ENCODE results near the gene DNAJC4. TPM values are rescaled to one million over a fixed set of nuclear protein-coding genes. Genes with fewer than 3 reads are reported as not detected.

Gene DNAJC4
- total RNA-seq, 2 experiments from 2014 or later, result 59.6 to 60.3 TPM

DNA sequence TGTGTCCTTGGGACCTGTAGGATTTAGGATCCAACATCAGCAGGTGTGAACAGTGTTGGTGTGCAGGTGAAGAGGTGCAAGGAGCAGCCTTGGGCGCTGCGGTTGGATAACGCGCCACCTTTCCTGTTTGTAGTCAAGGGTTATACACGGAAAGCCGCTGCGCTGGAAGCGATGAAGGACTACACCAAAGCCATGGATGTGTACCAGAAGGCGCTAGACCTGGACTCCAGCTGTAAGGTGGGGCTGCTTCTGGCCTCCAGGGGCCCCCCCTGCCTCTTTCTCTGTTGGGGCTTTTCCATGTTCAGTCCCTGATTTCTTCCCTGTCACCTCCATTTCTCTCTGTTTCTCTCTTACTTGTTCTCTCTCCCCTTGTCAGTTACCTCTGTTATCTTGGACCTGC, 27.4 kb upstream of the DNAJC4 start:
- Mint-ChIP-seq H3K27ac (no peak overlapping the region), H3K4me3 (no peak overlapping the region), H3K4me1 (peaks cover 28% of the 10 kb centered on the region), H3K27me3 (no peaks in the 10 kb centered on the region), H3K36me3 (peaks cover 33% of the 10 kb centered on the region), H3K9me3 (no peaks in the 10 kb centered on the region)
- POLR2A ChIA-PET, result interaction anchor here (5.9 to 17.3 kb wide), 4 partner anchors 12 to 100 kb away, joined by 76 to 419 read pairs (median 170); partner anchors contain the start of genes DNAJC4, ESRRA, NUDT22 and STIP1
- no peak for ATAC-seq (ENCODE audit: low read depth)
- DNase-seq, result no peak

DNA sequence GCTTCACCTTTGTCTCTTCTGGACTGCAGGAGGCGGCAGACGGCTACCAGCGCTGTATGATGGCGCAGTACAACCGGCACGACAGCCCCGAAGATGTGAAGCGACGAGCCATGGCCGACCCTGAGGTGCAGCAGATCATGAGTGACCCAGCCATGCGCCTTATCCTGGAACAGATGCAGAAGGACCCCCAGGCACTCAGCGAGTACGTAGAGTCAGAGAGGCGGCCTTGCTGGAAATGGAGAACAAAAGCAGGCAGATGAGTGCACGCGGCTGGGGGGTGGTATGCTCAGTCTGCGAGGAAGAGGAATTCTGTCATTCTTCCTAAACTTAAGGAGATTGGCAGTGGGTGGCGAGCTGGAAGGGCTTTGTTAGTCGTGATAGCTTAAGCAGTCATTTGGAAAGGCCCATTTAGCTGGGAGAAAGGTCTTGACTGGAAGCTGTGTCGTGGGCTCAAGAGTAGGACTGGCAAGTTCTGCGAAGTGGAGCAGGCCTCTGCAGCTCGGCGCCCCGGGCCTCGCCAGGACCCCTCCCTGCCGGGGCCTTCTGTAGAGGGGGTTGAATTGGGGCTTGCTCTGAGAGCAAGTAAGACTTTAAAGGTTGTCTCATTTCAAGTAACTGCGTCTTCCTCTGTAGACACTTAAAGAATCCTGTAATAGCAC, 26.8 kb upstream of the DNAJC4 start:
- H3K4me3 Mint-ChIP-seq, result no peak overlapping the region
- POLR2A ChIA-PET, result interaction anchor here (0.8 to 17.3 kb wide), 7 partner anchors 13 to 114 kb away, joined by 3 to 419 read pairs (median 94); partner anchors contain the start of genes DNAJC4, ESRRA, FKBP2 and NUDT22
- H3K4me1 Mint-ChIP-seq, result peaks cover 28% of the 10 kb centered on the region

DNA sequence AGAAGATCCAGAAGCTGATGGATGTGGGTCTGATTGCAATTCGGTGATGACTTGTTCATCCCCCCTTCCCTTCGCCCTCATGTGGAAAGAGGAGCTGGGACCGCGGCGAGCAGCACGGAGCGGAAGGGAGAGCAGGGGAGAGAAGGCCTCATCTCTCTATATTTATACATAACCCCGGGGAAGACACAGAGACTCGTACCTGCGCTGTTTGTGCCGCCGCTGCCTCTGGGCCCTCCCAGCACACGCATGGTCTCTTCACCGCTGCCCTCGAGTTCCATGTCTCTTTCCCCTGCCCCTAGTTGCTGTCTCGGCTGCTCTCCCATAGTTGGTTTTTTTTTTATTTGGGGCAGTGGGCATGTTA, 26.3 kb upstream of the DNAJC4 start:
- Mint-ChIP-seq H3K27me3 (no peaks in the 10 kb centered on the region), H3K36me3 (peaks cover 36% of the 10 kb centered on the region), H3K27ac (peak overlapping the region; percentile 87), H3K4me3 (no peak overlapping the region), H3K4me1 (peaks cover 32% of the 10 kb centered on the region), H3K9me3 (no peaks in the 10 kb centered on the region)
- ATAC-seq (ENCODE audit: low read depth) (no peak), DNase-seq (no peak)
- POLR2A ChIA-PET, result interaction anchor here (0.8 to 17.3 kb wide), 7 partner anchors 13 to 114 kb away, joined by 3 to 419 read pairs (median 94); partner anchors contain the start of genes DNAJC4, ESRRA, FKBP2 and NUDT22

More for the DNA sequence above, 26.8 kb upstream of the DNAJC4 start:
- no peak for DNase-seq
- H3K27ac Mint-ChIP-seq, result peak overlapping the region; percentile 40
- H3K36me3 Mint-ChIP-seq, result peaks cover 33% of the 10 kb centered on the region
- H3K9me3 Mint-ChIP-seq, result no peaks in the 10 kb centered on the region
- no peak for ATAC-seq (ENCODE audit: low read depth)
- no peaks in the 10 kb centered on the region for H3K27me3 Mint-ChIP-seq

DNA sequence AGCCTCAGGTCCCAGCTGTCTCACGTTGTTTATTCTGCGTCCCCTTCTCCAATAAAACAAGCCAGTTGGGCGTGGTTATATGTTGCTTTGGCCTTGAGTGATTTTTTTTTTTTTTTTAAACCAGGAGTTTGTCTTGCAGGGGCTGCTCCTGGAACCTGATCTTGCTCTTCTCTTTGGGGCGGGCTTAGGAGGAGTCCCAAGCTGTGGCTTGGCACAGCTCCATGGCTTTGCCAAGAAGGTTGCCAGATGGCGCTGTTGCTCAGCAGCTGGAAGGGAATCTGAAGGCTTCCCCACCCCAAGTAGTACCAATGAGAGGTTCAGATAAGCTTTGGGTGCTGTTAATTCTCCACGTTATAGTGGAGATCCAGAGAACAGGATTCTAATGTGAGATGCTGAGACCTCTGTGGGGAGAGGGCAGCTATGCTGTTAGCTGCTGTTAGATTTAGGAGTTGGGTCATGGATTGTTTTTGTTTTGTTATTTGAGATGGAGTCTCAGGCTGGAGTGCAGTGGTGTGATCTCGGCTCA, 25.8 kb upstream of the DNAJC4 start:
- DNase-seq (peak; percentile 76), ATAC-seq (ENCODE audit: low read depth) (peak; percentile 39)
- peaks cover 34% of the 10 kb centered on the region for H3K4me1 Mint-ChIP-seq

DNA sequence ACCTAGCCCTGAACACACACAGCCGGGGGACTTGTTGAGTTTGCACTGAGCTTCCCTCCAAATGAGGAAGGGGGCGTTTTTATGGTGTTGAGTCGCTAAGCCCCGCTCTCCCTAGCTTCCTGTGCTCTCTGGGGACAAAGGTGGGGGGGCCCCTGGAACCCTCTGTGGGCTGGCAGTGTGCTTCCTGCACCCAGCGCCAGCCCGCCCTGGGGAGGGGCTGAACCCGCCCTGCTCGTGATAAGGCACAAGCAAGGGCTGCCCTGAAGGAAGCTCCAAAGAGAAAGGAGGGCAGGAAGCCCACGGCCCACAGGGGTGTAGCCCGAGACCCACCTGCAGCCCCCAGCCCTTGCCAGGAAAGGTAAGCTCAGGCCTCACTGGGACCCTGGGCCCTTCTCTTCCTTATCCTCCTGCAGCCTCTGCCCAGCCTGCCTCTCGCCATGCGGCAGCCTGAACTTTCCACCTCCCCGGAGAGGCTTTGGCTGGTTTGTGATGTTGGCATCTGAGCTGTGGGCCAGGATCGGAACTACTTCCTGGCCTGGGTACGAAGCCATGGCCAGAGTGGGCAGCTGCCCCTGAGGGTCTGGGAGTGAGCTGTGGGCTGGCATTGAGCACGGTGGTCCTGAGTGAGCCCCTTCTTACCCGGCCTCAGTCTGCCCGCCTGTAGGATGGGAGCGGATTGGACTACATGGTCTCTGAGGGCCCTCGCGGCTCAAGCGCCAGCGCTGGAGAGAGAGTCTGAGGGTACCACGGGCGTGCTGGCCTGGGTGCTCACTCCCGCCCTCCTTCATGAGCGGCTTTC, 23.7 kb upstream of the DNAJC4 start, which contains the start of gene FERMT3:
FERMT3 (plus strand) TSS at position 265 of the 799 bp plus-strand sequence. CDS start 644 bp downstream, outside the sequence.
- Mint-ChIP-seq H3K36me3 (peaks cover 33% of the 10 kb centered on the region), H3K27ac (peak within 1 kb of the TSS; percentile 94), H3K4me1 (peaks cover 28% of the 10 kb centered on the region), H3K4me3 (peak within 1 kb of the TSS; percentile 92), H3K9me3 (no peaks in the 10 kb centered on the region), H3K27me3 (no peaks in the 10 kb centered on the region)
- DNase-seq (peak; percentile 82), ATAC-seq (ENCODE audit: low read depth) (peak; percentile 74)
- POLR2A ChIA-PET, result interaction anchor here (0.6 to 17.3 kb wide), 18 partner anchors 16 to 1366 kb away, joined by 3 to 419 read pairs (median 8); partner anchors contain the start of genes BAD, CCDC88B, DNAJC4 and ESRRA

More for the DNA sequence above, 25.8 kb upstream of the DNAJC4 start:
- H3K27ac Mint-ChIP-seq, result peak overlapping the region; percentile 87
- POLR2A ChIA-PET, result interaction anchor here (0.6 to 17.3 kb wide), 9 partner anchors 13 to 113 kb away, joined by 3 to 419 read pairs (median 76); partner anchors contain the start of genes DNAJC4, ESRRA, FKBP2 and NUDT22
- no peaks in the 10 kb centered on the region for H3K9me3 Mint-ChIP-seq
- peaks cover 39% of the 10 kb centered on the region for H3K36me3 Mint-ChIP-seq
- H3K4me3 Mint-ChIP-seq, result peak overlapping the region; percentile 67
- H3K27me3 Mint-ChIP-seq, result no peaks in the 10 kb centered on the region

DNA sequence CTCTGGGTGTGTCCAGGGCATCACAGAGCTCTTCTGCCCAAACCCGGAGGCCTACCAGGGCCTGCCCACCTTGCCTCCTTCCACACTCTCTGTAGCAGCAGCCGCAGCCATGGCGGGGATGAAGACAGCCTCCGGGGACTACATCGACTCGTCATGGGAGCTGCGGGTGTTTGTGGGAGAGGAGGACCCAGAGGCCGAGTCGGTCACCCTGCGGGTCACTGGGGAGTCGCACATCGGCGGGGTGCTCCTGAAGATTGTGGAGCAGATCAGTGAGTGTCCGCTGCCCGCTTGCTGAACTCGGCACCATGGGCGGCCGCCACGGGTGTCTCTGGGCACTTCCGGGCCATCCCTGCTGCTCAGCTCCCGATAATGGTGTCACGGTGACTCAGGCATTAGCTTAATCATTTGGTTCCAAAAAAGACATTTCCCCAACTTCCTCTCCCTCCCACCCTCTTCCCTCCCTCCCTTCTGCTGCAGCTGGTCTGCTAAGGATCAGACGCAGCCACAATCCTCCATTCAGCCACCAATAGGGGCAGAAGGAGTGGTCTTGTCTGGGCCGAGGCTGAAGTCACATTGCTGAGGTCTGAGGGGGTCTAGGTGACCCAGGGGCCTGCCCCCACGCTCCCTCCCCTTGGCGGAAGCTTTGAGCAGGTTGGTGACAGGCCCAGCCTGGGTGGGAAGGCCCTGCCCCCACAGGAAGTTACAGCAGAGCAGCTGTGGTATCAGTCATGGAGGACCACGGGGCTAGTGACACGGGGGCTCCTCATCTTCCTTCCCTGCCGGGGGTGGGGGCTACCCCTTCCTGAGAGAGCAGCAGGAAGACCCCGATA, 22.9 kb upstream of the DNAJC4 start:
- Mint-ChIP-seq H3K36me3 (peaks cover 32% of the 10 kb centered on the region), H3K27ac (peak overlapping the region; percentile 94), H3K4me1 (peaks cover 32% of the 10 kb centered on the region), H3K9me3 (no peaks in the 10 kb centered on the region), H3K27me3 (no peaks in the 10 kb centered on the region), H3K4me3 (peak overlapping the region; percentile 92)
- DNase-seq (peak; percentile 84), ATAC-seq (ENCODE audit: low read depth) (peak; percentile 76)
- POLR2A ChIA-PET, result interaction anchor here (0.8 to 17.3 kb wide), 13 partner anchors 16 to 1366 kb away, joined by 3 to 419 read pairs (median 13); partner anchors contain the start of genes BAD, CCDC88B, DNAJC4 and ESRRA

DNA sequence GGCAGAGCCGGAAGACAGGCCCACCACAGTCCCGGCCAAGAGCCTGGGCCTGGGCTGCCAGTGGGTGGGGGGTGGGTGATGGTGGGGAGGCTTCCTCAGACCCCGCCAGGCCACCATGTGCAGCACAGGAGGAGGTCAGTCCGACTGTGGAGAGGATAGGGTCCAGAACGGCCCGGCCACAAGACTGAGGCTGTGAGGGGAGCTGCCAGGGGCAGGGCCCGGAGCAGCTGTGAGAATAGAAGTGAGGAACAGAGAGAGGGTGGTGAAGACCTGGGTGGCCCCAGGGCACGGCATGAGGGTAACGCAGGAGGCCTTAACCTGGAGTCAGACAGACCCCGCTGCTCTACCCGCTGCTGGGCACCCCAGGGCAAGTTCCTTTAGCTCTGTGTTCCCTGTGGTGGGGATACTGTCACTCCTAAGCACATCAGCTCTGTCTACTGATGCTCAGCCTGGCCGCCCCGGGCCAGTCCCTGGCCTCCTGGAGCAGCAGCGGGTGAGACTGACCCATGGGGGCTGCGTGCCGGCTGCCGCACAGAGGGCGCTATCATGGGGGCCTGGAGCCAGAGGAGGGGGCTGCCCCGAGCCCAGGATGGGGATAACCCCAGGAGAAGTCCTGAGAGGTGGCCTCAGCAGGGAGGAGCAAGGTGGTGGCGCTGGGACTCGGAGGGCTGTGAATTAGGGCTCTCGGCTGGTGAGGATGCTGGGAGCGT, 22.1 kb upstream of the DNAJC4 start:
- Mint-ChIP-seq H3K9me3 (no peaks in the 10 kb centered on the region), H3K27ac (peak overlapping the region; percentile 94), H3K4me1 (peaks cover 32% of the 10 kb centered on the region), H3K36me3 (peaks cover 35% of the 10 kb centered on the region), H3K4me3 (peak overlapping the region; percentile 92), H3K27me3 (no peaks in the 10 kb centered on the region)
- ATAC-seq (ENCODE audit: low read depth) (no peak), DNase-seq (no peak)
- POLR2A ChIA-PET, result interaction anchor here (1.0 to 17.3 kb wide), 12 partner anchors 17 to 1367 kb away, joined by 3 to 419 read pairs (median 18); partner anchors contain the start of genes BAD, CCDC88B, DNAJC4 and ESRRA

DNA sequence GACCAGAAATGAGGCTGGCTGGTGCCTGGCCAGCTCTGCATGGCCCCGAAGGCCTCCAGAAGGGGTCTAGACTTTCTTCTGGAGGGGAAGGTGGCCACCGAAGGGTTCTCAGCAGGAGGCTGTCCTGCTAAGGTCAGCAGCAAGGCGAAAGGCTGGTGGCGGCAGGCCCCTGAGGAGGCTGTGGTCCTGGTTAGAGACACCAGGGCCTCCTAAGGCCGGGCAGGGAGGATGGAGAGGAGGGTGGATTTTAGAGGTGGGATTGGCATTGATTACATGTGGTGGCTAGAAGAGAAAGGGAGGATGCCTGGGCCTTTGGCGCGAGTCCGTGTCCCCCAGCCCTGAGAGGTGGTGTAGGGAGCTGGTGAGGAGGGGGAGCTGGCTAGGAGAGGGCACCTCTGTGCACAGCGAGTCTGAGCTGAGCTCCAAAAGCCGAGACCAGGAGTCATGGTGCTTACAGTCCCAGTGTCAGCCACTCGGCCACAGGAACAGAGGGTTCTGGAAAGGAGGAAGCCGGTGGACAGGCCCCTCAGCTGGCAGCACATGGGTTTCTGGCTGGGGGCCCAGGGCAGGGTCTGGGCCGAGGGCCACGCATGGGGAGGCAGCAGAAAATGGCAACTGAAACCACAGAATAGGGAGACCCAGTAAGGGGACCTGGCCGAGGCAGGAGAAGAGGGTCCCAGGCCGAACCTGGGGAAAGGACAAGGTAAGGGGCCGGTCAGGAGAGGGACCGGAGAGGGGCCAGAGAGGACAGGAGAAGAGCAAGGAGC, 21.4 kb upstream of the DNAJC4 start:
- Mint-ChIP-seq H3K9me3 (no peaks in the 10 kb centered on the region), H3K27me3 (no peaks in the 10 kb centered on the region), H3K36me3 (peaks cover 34% of the 10 kb centered on the region), H3K4me1 (peaks cover 27% of the 10 kb centered on the region), H3K27ac (peak overlapping the region; percentile 94), H3K4me3 (peak overlapping the region; percentile 92)
- POLR2A ChIA-PET, result interaction anchor here (3.6 to 17.3 kb wide), 5 partner anchors 18 to 108 kb away, joined by 23 to 419 read pairs (median 106); partner anchors contain the start of genes DNAJC4, FKBP2, NUDT22 and PPP1R14B
- no peak for DNase-seq
- no peak for ATAC-seq (ENCODE audit: low read depth)

DNA sequence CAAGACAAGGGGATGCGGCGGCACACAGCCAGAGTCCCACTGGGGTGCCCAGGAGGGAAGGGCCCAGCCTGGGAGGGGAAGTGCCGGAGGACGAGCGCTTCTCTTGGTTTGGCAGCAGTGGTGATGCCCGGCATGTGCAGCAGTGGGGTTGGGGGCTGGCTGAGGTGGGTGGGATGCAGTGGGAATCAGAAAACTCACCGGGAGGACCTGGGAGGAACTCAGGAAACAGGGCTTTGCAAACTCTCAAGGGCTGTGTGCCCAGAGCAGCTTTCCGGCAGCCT, 20.8 kb upstream of the DNAJC4 start:
- Mint-ChIP-seq H3K27me3 (no peaks in the 10 kb centered on the region), H3K4me1 (peaks cover 21% of the 10 kb centered on the region), H3K36me3 (peaks cover 30% of the 10 kb centered on the region), H3K27ac (peak overlapping the region; percentile 94), H3K4me3 (no peak overlapping the region), H3K9me3 (no peaks in the 10 kb centered on the region)
- POLR2A ChIA-PET, result interaction anchor here (6.6 to 17.3 kb wide), 3 partner anchors 18 to 35 kb away, joined by 106 to 419 read pairs (median 246); partner anchors contain the start of genes DNAJC4, FKBP2, NUDT22 and PPP1R14B
- ATAC-seq (ENCODE audit: low read depth), result no peak
- DNase-seq, result no peak

DNA sequence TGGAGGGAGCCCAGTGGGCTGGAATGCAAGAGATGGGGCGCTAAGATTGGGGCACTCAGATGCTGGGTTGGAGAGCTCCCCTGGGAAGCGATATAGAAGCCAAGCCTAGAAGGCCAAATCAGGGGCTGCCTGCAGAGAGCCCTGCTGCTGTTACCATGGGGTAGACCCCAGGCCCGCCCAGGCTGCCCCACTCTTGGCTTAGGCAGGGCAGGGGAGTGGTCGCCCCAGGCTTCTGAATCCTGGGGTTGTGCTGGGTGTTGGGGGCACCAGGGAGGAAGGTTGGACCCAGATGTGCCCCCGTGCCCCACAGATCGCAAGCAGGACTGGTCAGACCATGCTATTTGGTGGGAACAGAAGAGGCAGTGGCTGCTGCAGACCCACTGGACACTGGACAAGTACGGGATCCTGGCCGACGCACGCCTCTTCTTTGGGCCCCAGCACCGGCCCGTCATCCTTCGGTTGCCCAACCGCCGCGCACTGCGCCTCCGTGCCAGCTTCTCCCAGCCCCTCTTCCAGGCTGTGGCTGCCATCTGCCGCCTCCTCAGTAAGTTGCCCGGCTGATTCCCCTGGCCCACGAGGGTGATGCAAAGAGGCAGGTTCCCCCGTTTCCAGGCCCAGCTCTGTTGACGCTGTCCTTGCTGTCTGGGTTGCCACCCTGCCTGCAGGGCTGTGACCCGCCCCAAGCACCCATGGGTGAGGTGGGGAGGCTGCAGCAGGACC, 19.9 kb upstream of the DNAJC4 start:
- DNase-seq (no peak), ATAC-seq (ENCODE audit: low read depth) (no peak)
- POLR2A ChIA-PET, result interaction anchor here (6.6 to 17.3 kb wide), 3 partner anchors 17 to 34 kb away, joined by 106 to 419 read pairs (median 246); partner anchors contain the start of genes DNAJC4, FKBP2, NUDT22 and PPP1R14B
- H3K27me3 Mint-ChIP-seq, result no peaks in the 10 kb centered on the region
- peaks cover 34% of the 10 kb centered on the region for H3K36me3 Mint-ChIP-seq
- no peak overlapping the region for H3K4me3 Mint-ChIP-seq
- no peak overlapping the region for H3K27ac Mint-ChIP-seq
- H3K9me3 Mint-ChIP-seq, result no peaks in the 10 kb centered on the region
- H3K4me1 Mint-ChIP-seq, result peaks cover 21% of the 10 kb centered on the region

Measured in activated naive CD8-positive, alpha-beta T cell treated with anti-CD3 and anti-CD28 coated beads, Interleukin-2, amount 10 ng/mL, durations not matched to agents 7 days and 5 days (primary cell).